MG63 (cell line): ENCODE results near the gene SFI1. TPM values are rescaled to one million over a fixed set of nuclear protein-coding genes. Genes with fewer than 3 reads are reported as not detected.

Source experiments
- DNase-seq: peaks from one replicate; pipeline ENCODE4 v3.0.0-alpha.2; 2020
- H3K27me3 ChIP-seq: fragments of 250-450 bp; sonication (Bioruptor Pico); 2 replicates; pipeline ENCODE4 v1.5.1; 2020; ENCODE audit warnings: mild to moderate bottlenecking, moderate library complexity
- H3K36me3 ChIP-seq: fragments of 250-450 bp; sonication (Bioruptor Pico); 2 replicates; pipeline ENCODE4 v1.5.1; 2020; ENCODE audit warnings: mild to moderate bottlenecking, moderate library complexity
- H3K4me3 ChIP-seq: fragments of 250-450 bp; sonication (Bioruptor Pico); 2 replicates; pipeline ENCODE4 v1.5.1; 2020; ENCODE audit warnings: mild to moderate bottlenecking, moderate library complexity
- H3K9me3 ChIP-seq: fragments of 250-450 bp; sonication (Bioruptor Pico); 2 replicates; pipeline ENCODE4 v1.5.1; 2020; ENCODE audit warnings: mild to moderate bottlenecking, moderate library complexity
- total RNA-seq: library from RNA; depleted of rRNA; stranded (reverse); fragments of >200 nt; shearing (Covaris generic); gene quantifications from 2 replicates; pipeline ENCODE4 v1.2.3, GENCODE V29; 2014; ENCODE audit warnings: low replicate concordance

SFI1 gene
- total RNA-seq, 1 experiment from 2014 or later: 10.7 TPM

DNA sequence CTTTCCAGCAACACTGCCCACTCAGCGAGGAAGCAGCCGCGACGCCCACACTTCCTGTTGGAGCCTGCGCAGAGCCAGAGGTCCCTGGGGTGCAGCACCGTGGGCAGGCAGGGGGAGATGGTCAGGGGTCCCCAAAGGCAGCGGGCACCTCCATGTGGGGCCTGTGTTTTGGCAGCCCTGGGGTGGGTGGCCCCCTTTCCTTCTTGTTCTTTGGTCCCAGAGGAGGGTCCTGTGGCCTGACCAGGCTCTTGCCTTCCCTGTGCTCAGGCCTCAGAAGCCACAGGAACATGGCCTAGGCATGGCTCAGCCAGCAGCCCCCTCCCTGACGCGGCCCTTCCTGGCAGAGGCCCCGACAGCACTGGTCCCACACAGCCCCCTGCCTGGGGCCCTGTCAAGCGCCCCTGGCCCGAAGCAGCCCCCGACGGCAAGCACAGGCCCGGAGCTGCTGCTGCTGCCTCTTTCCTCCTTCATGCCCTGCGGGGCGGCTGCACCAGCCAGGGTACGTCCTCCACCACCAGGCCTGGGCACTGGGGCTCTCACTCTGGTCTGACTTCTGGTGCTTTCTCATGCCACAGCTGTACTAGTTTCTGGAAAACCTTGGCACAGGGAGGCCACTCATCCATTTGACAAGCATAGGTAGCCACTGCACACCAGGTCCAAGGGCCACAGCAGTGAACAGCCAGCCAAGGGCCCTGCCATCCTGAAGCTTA lies 118.6 kb downstream of the SFI1 start:
- Histone ChIP-seq H3K36me3 (peaks cover 4% of the 10 kb centered on the region), H3K27me3 (no peaks in the 10 kb centered on the region), H3K4me3 (no peak overlapping the region), H3K9me3 (no peaks in the 10 kb centered on the region)
- no peak for DNase-seq

DNA sequence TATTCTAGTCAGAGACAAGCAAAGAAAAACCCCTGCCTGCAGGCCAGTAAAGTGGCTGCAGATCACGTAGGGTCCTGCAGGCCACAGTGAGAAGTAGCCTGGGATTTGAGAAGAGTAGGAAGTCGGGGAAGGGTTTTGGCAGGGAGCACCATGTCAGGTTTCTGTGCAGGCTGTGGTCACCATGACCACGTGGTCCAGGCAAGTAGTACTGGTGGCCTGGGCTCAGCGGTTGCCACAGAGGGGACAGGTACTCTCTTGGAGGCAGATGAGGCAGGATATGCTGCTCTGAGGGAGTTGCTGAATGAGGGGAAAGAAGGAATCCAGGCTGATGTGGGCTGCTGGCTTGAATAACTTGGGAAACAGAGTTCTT lies 119.1 kb downstream of the SFI1 start:
- H3K4me3 ChIP-seq: no peak overlapping the region
- H3K27me3 ChIP-seq: no peaks in the 10 kb centered on the region
- DNase-seq: no peak
- peaks cover 7% of the 10 kb centered on the region for H3K36me3 ChIP-seq
- H3K9me3 ChIP-seq: no peaks in the 10 kb centered on the region

- DNase-seq: no peak
- no peak overlapping the region for H3K4me3 ChIP-seq
- H3K27me3 ChIP-seq: no peaks in the 10 kb centered on the region
- H3K9me3 ChIP-seq: no peaks in the 10 kb centered on the region
- H3K36me3 ChIP-seq: peaks cover 9% of the 10 kb centered on the region
Observed at GRCh38 chr22:31615940-31616314, 119.6 kb downstream of the SFI1 start.

- no peak for DNase-seq
- H3K9me3 ChIP-seq: no peaks in the 10 kb centered on the region
- H3K36me3 ChIP-seq: peaks cover 9% of the 10 kb centered on the region
- H3K4me3 ChIP-seq: no peak overlapping the region
- H3K27me3 ChIP-seq: no peaks in the 10 kb centered on the region
Observed at GRCh38 chr22:31616315-31616980, 120.1 kb downstream of the SFI1 start.

GRCh38 chr22:31618057-31618456 lies 121.7 kb downstream of the SFI1 start:
- no peak overlapping the region for H3K4me3 ChIP-seq
- no peak for DNase-seq
- H3K9me3 ChIP-seq: no peaks in the 10 kb centered on the region
- H3K27me3 ChIP-seq: no peaks in the 10 kb centered on the region
- peaks cover 20% of the 10 kb centered on the region for H3K36me3 ChIP-seq

GRCh38 chr22:31618471-31619176 lies 122.3 kb downstream of the SFI1 start:
- Histone ChIP-seq H3K27me3 (no peaks in the 10 kb centered on the region), H3K4me3 (no peak overlapping the region), H3K36me3 (peaks cover 20% of the 10 kb centered on the region), H3K9me3 (no peaks in the 10 kb centered on the region)
- DNase-seq: no peak

DNA sequence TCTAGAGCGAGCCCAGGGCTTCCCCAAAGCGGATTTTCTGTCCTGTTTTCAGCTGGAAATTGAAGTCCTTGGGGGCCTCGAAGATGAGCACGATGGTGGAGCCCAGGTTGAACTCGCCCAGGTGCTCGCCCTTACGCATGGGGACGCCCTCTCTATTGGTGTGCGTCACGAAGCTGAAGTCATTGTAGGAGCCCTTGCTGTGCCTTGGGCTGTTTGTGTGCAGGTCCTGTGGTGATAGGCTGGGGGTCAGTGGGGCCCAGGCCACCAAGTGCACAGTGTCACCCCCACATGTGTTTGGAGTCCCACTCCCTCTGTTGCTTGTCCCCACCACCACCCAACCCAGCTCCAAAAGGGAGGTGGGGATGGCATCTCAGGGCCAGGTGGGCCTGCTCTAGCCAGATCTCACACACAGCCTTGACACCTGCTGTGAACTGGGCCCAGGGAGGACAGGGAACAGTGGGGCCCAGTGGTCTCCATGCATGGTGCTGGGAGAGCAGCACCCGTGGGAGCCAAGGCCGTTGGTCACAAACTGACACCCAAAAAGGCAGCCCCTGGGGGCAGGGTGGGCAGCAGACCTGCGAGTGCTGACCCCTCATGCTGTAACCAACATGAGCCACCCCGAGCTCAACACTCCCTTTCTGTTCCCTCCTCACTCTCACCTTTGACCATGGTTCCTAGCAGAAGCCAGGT lies 123.4 kb downstream of the SFI1 start:
- no peaks in the 10 kb centered on the region for H3K9me3 ChIP-seq
- no peaks in the 10 kb centered on the region for H3K27me3 ChIP-seq
- no peak for DNase-seq
- no peak overlapping the region for H3K4me3 ChIP-seq
- H3K36me3 ChIP-seq: peaks cover 20% of the 10 kb centered on the region

GRCh38 chr22:31620756-31621480 lies 124.6 kb downstream of the SFI1 start:
- Histone ChIP-seq H3K36me3 (peaks cover 20% of the 10 kb centered on the region), H3K27me3 (no peaks in the 10 kb centered on the region), H3K4me3 (no peak overlapping the region)

GRCh38 chr22:31621507-31622124 lies 125.3 kb downstream of the SFI1 start:
- peaks cover 20% of the 10 kb centered on the region for H3K36me3 ChIP-seq
- no peak for DNase-seq
- H3K4me3 ChIP-seq: no peak overlapping the region
- no peaks in the 10 kb centered on the region for H3K27me3 ChIP-seq
- H3K9me3 ChIP-seq: no peaks in the 10 kb centered on the region

More at GRCh38 chr22:31620756-31621480, 124.6 kb downstream of the SFI1 start:
- no peak for DNase-seq
- H3K9me3 ChIP-seq: no peaks in the 10 kb centered on the region

DNA sequence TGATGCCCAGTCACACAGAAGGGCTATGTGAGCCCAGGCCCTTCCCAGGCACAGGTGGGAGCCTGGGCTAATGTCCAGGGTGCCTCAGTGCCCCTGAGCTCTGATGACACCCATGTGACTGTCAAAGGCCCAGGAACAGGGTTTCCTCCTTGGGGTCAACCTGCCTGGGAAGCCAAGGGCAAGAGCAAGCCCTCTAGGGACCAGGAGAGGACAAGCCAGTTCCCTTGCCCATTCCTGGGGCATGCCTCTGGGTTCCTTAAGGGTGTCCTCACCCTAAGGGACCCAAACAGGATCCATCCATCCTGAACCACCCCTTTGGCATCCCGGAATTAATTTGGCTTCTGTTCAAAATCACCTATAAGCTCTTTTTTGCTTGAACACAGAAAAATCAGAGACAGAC lies 126.6 kb downstream of the SFI1 start:
- Histone ChIP-seq H3K9me3 (no peaks in the 10 kb centered on the region), H3K36me3 (peaks cover 21% of the 10 kb centered on the region), H3K27me3 (no peaks in the 10 kb centered on the region), H3K4me3 (no peak overlapping the region)
- no peak for DNase-seq

GRCh38 chr22:31623592-31624304 lies 127.4 kb downstream of the SFI1 start:
- peaks cover 27% of the 10 kb centered on the region for H3K36me3 ChIP-seq
- no peaks in the 10 kb centered on the region for H3K27me3 ChIP-seq
- no peak overlapping the region for H3K4me3 ChIP-seq
- DNase-seq: no peak
- H3K9me3 ChIP-seq: no peaks in the 10 kb centered on the region

GRCh38 chr22:31625257-31625640 lies 128.9 kb downstream of the SFI1 start:
- Histone ChIP-seq H3K9me3 (no peaks in the 10 kb centered on the region), H3K4me3 (no peak overlapping the region), H3K36me3 (peaks cover 30% of the 10 kb centered on the region), H3K27me3 (no peaks in the 10 kb centered on the region)
- no peak for DNase-seq

DNA sequence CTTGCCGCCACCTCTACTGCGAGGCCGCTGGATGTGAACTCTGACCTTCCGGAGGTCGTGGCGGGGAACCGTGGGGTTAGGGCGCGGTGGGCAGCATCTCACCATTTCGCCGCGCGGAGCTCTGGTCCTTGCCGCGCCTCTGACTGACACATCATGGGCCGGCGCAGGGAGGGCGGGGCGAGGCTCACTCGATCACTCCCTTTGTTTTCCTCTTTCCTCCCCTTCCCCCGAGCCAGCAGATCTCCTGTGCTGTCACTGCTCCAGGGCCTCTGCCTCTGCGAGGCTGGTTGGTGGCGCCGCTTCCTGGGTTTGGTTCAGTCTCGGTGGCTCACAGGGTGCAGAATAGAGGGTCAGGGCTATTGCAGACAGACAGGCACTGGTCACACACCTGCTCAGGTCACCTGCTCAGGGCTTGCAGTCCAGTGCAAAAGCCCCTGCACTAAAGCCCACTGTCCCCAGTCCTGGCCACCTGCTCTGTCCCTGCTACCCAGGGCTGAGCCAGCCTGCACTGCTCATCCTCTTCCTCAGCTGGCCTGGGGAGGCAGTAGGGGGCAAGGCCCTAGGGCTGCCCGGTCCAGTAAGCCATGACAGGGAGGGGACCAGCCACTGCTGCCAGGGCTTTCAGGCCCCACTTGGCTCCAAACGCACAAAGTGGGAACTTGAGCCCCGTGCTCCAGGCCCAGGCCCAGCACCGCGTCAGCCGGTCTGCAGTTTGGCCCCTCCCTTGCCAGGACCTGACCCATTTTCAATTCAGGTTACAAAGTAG lies 129.5 kb downstream of the SFI1 start:
- H3K27me3 ChIP-seq: no peaks in the 10 kb centered on the region
- peaks cover 28% of the 10 kb centered on the region for H3K36me3 ChIP-seq
- DNase-seq: no peak
- no peaks in the 10 kb centered on the region for H3K9me3 ChIP-seq
- H3K4me3 ChIP-seq: no peak overlapping the region

- Histone ChIP-seq H3K9me3 (no peaks in the 10 kb centered on the region), H3K4me3 (no peak overlapping the region), H3K36me3 (peaks cover 27% of the 10 kb centered on the region), H3K27me3 (no peaks in the 10 kb centered on the region)
- no peak for DNase-seq
Observed at GRCh38 chr22:31626427-31627150, 130.3 kb downstream of the SFI1 start.
